HG03095 (cell line): ENCODE results near the gene SRSF5.

Source experiments
- ATAC-seq: cut with Tn5 transposase; IDR thresholded peaks from one replicate; pipeline ENCODE4 v1.9.1; 2021; ENCODE audit warnings: moderate library complexity; ENCODE audit not compliant: unreplicated experiment

Gene SRSF5

DNA sequence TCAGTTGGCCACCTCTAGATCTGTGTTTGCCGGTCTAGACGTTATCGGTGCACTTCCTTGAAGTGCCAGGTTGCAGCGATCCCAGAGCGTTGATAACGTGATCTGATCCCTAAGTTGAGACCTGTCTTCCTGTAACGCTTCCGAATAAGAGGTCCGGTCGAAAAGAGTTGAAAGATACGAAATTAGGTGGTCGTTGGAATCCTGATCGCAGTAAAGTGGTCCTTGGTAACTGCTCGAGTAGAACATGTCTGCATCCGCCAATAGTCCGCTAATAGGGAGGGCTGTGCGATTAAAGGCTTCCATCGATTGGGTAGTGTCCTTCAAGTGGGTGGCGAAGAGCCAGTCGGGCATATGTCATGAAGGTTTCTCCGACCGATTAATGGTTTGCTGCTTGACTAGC is 2.7 kb downstream of the SRSF5 start:
- ATAC-seq, result no peak

DNA sequence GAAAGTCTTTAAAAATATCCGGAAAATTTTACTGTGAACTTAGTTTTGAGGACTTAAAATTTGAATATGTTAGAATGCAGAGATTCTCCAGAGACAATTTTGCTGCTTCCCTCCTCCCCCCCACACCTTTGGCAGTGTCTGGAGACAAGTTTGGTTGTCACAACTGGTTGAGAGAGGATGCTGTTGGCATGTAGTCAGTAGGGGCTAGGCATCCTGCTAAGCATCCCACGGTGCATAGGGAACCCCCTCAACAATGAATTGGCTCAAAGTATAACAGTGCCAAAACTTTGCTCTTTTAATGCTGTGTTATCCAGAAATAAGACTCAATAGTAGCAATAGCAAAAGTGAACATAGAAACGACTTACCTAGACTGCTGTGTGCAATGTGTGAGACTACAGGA is 3.6 kb downstream of the SRSF5 start:
- no peak for ATAC-seq

DNA sequence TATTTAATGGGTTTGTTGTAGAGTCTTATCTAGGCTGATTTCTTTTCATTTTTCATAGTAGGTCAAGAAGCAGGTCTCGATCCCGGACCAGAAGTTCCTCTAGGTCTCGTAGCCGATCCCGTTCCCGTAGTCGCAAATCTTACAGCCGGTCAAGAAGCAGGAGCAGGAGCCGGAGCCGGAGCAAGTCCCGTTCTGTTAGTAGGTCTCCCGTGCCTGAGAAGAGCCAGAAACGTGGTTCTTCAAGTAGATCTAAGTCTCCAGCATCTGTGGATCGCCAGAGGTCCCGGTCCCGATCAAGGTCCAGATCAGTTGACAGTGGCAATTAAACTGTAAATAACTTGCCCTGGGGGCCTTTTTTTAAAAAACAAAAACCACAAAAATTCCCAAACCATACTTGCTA is 4.2 kb downstream of the SRSF5 start:
- ATAC-seq, result no peak

DNA sequence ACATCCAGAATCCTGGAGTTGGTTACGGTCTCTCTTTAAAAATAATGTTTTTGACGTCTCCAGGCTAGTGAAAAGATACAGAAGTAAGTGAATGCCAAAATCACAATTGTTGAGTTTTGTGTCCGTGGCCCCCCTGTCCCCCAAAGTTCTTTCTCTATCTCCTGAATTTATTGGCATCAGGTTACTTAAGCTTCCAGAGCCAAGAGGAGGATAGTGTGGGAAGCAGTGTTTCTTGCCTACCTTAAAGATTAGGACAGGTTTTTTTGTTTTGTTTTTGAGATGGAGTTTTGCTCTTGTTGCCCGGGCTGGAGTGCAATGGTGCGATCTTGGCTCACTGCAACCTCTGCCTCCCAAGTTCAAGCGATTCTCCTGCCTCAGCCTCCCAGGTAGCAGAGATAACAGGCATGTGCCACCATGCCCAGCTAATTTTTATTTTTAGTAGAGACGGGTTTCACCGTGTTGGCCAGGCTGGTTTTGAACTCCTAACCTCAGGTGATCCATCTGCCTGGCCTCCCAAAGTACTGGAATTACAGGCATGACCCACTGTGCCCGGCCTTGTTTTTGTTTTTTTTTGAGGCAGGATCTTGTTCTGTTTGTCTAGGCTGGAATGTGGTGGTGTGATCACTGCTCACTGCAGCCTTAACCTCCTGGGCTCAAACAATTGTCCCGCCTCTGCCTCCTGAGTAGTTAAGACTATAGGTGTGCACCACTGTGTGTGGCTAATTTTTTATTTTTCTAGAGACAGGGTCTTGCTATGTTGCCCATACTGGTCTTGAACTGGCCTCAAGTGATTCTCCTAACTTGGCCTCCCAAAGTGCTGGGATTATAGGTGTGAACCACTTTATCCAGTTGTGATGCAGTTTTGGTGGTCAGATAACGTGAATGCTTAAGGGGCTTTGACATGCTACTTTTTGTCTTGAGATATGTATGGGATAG is 5.4 kb downstream of the SRSF5 start:
- ATAC-seq, result no peak

DNA sequence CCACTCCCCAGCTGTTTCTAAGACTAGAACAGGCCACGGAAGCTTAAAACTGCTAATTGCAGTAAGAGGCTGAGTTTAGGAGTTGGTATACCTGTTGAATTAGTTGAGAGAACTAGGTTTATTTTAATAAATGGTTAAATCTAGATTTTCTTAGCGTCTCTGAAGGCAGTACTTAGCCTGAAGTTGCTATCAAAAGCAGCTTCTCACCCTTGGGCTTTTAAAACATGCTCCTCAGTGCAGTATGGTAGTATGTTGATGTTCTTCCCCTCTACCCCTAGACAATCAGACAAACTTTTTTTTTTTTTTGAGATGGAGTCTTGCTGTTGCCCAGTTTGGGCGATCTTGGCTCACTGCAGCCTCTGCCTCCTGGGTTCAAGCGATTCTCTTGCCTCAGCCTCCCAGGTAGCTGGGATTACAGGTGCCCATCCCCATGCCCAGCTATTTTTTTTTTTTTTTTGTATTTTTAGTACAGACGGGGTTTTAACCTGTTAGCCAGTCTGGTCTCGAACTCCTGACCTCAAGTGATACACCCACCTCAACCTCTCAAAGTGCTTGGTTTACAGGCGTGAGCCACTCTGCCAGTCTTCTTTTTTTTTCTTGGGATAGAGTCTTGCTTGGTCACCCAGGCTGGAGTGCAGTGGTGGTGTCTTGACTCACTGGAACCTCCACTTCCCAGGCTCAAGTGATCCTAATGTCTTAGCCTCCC is 6.8 kb downstream of the SRSF5 start:
- ATAC-seq, result no peak

DNA sequence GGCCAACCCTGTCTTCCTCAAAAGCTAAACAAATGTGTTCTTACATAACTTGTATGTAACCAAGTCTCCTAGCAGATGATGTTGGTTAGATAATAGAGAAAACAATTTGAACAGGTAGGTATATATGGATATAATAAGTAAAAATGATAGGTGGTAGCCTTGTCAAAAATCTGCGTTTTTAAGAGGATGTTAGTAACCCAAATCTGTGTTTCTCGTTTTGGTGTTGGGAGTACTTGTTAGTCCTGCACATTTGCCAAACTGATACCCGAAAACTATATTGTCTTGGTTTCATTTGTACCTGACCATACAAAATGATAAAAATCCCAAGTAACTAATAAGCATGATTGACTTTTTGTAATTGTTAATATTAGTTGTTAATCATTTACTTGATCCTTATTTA is 8.1 kb downstream of the SRSF5 start:
- no peak for ATAC-seq

DNA sequence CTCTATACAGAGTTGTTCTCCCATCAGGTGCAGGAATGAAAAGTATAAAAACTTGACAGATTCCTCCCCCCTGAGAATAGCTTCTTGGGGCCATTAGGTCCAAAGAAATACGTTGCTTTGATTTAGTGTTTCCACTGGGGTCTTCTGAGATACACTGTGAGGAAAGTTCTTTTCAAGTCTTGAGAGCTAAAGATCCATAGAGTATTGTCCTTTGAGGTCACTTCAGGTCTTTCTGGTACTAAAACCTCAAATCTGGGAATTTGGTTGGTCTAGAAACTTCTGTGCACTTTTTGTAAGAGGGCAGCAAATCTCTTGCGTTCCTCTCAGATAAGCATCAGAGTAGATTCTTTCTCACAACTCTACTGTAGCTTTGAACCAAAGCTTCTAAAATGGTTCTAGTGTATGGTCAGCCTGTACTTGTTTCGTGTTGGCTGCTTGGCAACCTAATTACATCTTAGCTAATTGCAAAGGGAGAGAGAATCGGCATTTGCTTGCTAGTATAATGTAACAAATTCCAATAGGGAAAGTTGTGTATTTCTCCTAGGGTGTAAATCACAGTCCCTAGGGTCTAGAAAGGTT is 10.0 kb downstream of the SRSF5 start:
- no peak for ATAC-seq

DNA sequence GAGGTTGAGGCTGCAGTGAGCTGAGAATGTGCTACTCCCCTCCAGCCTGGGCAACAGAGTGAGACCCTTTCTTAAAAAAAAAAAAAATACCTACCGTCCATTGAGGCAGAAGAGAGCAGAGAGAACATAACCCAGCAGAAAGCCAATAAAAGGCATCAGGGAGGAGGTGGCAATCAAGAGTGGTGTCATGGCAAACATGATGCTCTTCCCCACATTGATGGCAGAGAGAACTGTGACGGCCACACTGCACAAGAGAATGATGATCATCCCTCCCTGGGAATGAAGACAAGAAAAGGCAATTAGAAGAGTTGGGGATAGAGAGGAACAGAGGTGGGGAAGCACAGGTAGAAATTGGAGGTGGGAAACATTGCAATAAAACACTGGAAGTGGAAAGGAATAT is 12.1 kb downstream of the SRSF5 start:
- no peak for ATAC-seq

DNA sequence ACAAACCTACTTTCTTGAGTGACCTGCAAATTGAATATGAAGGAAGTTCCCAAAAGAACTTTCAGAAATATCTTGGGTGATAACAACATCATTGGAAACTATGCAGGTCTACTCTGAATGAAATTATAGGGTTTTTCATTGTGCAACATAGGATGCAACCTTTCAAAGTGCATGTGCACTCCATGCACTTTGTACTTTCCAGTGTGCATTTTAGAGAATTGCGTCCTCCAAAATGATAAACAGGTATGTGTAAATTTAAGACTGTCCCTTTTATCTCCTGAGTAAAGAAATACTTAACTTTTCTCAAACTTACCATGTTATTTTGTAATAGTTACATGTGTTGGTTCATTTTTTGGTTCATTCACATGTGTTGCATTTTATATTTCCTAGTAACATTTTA is 13.2 kb downstream of the SRSF5 start:
- ATAC-seq, result no peak

DNA sequence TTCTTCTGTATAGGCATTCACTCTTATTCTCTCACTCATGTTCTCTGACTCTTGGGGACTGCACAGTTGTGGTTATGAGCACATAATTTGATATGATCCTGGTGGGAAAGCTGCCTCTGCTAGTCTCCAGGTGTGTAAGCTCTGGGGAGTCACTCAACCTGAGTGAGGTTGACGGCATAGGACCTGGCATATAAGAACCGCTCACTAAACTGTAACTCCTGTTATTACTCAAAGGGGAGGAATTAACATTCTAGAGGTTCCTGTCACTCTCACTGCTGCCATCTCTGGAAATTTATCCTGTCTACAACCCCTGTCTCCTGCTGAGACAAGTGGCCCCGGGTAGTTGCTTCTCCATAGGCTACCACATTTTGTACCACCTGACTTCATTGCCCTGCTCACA is 14.0 kb downstream of the SRSF5 start:
- ATAC-seq, result no peak

DNA sequence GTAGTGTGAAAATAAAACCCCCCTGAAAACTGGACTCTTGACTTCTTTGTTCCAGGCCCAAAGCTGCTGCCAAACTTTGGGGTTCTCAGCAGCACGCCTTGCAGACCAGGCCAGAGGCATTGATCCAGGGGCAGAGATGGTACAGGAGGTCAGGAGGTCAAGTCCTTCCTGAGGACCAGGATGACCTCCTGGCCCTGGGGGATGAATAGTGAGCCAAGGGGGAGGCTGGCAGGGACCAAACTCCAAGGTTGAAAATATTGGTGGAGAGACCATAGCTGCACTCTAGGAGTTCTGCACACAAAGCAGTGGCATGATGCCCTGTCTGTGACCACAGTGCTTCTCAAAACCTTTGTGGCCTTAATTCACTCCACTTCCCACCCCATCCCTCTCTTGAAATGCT is 18.0 kb downstream of the SRSF5 start:
- no peak for ATAC-seq

DNA sequence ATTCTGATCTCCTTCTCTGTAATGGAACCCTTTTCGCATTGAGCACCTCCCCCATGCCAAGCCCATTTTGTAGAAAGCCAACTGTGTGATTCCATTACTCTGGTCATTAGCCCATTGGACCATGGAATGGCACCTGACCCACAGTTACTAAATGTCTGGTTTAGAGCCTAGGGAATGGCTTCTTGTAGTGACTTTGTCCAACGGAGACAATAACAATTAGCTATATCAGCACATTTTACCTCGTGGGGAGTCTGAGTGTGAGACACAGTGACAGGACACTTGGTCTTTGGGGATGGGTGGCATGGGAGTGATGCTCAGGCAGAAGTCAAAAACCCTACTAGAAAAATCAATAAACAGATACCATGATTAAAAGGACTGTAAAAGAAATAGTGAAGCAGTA is 19.7 kb downstream of the SRSF5 start:
- ATAC-seq, result no peak

DNA sequence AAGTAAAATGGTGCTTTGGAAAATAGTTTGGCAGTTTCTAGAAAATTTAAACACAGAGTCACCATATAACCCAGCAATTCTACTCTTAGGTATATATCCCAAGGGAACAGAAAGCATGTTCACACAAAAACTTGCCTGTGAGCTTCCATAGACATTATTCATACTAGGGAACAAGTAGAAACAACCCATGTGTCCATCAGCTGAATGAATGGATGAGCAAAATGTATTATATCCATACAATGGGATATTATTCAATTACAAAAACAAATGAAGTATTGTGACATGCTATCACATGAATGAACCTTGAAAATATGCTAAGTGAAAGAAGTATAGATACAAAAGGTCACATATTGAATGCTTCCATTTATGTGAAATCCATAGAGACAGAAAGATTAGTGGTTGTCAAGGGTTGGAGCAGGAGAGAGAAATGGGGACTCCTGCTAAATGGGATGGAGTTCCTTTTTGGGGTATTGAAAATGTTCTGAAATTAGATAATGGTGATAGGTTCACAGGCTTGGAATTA is 22.2 kb downstream of the SRSF5 start:
- ATAC-seq, result no peak

DNA sequence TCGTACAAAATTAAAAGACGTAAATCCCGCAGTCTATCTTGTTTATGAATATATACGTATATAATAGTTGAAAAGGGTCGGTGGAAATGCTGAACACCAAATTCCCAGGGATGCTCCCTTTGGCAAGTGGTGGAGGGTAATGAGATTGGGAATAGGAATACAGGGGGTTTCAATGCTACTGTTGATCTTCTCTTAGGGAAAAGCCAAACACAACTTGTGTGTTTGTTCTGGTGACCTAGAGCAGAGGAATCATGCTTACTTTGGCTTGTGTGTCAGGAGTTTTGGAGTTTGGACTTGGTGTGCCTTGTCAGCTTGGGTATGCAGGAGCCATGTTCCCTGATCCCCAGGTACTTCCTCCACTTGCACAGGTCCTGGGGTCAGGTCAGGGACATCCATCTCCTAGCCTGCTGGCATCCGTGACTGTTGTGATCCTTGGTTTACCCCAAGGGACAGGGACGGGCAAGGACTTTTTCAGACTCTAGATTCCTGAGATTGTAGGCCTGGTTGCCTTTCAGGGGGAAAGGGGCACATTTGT is 26.0 kb downstream of the SRSF5 start:
- ATAC-seq, result no peak

DNA sequence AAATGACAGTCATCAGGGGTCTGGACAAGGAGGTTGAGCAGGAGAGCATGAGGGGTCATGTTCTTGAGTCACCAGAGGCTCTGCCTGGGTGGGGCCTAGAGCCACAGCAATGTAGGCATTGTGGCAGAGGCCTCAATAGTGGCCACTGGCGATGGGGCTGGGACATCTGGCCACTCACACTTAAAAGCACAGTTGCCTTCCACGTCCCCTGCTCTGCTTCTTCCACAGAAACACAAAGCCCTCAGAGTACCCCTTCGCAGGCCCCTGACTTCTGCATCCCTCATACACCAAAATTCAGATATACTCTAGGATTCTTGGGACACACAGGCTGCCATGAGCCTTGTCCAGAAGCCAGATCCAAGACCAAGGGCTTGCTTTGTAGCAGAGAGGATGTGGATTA is 27.8 kb downstream of the SRSF5 start:
- no peak for ATAC-seq

DNA sequence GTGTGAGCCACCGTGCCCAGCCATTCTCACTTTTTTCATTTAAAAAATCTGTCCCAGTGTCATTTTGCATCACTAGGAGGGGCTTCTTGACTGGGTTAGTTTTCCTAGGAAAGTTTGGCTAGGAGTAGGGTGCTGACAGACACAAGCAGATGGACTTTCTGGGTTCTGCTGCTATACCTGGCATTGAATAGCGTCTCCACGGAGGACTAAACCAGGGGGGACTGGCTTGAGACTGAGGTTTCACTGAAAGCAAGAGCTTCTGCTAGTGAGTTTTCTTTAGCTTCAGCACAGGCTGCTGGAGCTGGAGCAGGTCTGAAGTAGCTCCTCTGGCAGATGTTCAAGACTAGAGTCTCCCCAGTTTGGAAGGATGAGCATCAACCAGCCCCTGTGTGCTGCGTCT is 28.7 kb downstream of the SRSF5 start:
- ATAC-seq, result no peak

DNA sequence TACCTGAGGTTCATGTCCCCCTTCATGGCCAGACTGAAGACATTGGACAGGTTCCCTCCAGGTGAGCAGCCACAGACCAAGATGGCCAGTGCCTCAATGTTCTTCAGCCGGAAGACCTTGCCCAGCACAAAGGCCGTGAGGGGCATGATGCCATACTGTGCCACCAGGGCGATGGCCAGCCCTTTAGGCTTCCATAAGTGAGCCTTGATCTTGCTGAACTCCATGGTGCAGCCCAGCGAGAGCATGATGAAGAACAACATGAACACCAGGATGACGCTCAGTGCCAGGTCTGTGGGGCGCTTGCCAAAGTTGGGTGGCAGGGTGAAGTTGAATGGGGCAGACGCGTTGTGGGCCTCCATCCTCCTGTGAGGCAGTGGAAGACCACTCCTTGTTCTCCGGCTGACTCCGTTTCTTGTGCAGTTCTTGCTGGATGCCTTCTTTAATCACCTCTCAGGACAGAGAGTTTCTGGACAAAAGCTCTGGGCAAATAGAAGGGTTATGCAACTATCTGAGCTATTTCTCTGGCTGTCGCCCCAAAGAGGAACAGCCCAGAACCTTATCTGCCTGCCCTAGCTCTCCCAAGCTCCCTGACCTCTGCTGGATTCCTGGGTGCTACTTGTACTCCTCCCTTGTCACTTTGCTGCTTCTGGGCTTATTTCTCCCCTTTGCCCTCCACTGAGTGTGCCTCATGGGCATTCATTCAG is 30.0 kb downstream of the SRSF5 start, which contains the start of gene SLC10A1:
SLC10A1 (minus strand) TSS at position 445 of the 704 bp plus-strand sequence; CDS start at position 359, 86 bp downstream.
- no peak for ATAC-seq

DNA sequence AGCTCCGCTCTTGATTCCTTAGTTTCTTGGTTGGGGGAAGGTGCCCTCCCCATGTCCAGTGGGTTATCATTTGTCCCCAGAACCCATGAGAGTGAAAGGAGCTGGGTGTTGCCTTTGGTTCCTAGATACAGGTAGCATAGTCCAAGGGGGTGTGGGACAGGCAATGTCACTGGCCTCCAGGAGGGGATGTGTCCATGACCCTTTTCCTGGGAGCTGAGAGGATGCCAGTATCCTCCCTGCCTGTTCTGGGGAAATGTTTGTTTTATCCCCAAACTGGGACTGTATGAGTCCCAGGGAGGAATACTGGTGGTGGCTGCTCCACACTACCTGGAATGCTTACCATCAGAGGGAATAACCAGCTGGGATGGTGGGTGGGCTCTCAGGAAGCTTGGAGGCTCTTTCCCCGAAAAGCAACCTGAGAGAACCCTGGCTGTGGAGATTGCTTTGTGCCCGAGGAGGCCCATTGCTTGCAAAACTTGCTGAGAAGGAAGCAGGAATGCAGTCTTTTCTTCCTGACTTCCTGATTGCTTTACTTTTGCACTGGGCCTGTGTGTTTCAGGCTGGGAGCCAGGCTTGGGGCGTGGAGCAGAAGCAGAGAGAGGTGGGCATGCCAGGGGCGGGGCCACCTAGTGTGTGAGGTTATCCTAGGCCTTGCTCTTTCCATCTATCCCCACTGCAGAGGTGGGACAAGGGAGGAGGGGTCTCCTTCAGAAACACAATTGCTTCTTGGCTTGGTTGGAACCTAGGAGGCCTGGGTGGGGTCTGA is 30.8 kb downstream of the SRSF5 start:
- no peak for ATAC-seq

DNA sequence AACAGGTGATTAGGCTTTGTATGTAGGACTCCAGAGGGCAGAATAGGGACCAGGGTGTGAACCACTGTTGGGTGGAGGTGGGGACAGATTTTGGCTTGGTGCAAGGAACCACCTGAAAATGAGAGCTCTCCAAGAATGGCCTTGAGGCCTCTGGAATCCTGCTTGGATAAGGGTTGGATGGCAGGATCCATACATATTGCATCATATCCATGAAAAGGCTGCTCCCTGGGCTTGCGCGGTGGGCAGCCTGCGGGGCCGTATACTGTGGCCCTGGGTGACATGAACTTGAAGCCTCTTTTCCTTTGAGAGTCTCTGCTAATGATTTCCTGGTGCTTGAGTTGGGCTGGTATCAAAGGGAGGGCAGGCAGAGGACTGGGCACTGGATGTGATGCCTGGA is 31.4 kb downstream of the SRSF5 start:
- ATAC-seq, result no peak

DNA sequence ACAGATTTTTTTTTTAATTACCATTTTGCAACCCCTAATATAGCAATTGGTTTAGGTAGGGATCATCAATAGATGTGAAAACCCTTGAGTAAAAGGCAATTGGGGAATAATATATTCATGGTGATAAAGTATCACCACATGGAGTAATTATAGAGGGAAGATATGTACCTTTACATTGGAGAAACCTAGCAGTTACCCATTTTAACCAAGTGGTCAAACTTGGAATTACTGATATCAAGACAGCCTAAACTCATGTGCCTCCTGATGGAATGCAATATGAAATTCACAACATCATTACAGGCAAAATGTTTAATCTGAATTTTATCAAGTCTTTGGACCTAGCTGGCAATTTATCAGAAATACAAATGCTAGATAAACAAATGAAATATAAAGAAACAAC is 36.8 kb downstream of the SRSF5 start:
- ATAC-seq, result no peak
